Activated B cell treated with CpG ODN at 0.5 μM for 24 hours (primary cell): ENCODE results near the gene TJP3. TPM values are rescaled to one million over a fixed set of nuclear protein-coding genes. Genes with fewer than 3 reads are reported as not detected.

Source experiments
- ATAC-seq: fragments of 200-7000 bp; cut with Tn5 transposase; one replicate; pipeline ENCODE4 v1.10.0; 2021; ENCODE audit warnings: low read depth, mild to moderate bottlenecking, moderate library complexity
- CTCF ChIA-PET: fragments of 350-600 bp; sonication (Branson Sonifier 250); formaldehyde crosslinking; loops from one replicate; lab custom pipeline; 2021; ENCODE audit warnings: antibody characterized with exemption; lab: Charles Lee
- POLR2A ChIA-PET: fragments of 350-600 bp; sonication (Branson Sonifier 250); formaldehyde crosslinking; loops from one replicate; lab custom pipeline; 2021; ENCODE audit warnings: antibody characterized with exemption; lab: Charles Lee
- DNase-seq: peaks from one replicate; pipeline ENCODE4 v3.0.0; 2022
- H3K27ac Mint-ChIP-seq: one replicate; pipeline ENCODE4 v1.8.0; 2020; ENCODE audit warnings: mixed read lengths
- H3K27me3 Mint-ChIP-seq: one replicate; pipeline ENCODE4 v1.8.0; 2021; ENCODE audit warnings: mixed read lengths
- H3K36me3 Mint-ChIP-seq: one replicate; pipeline ENCODE4 v1.8.0; 2021; ENCODE audit warnings: low read depth, mixed read lengths
- H3K4me1 Mint-ChIP-seq: one replicate; pipeline ENCODE4 v1.8.0; 2021; ENCODE audit warnings: mixed read lengths
- H3K4me3 Mint-ChIP-seq: one replicate; pipeline ENCODE4 v1.8.0; 2020; ENCODE audit warnings: mild to moderate bottlenecking, mixed read lengths
- H3K9me3 Mint-ChIP-seq: one replicate; pipeline ENCODE4 v1.8.0; 2020; ENCODE audit warnings: mixed read lengths
- CTCF ChIP-seq: fragments of 200-600 bp; IDR thresholded peaks from one replicate; pipeline ENCODE4 v1.8.0; 2022; ENCODE audit warnings: antibody characterized with exemption, mild to moderate bottlenecking
- intact Hi-C: fragments of 100-400 bp; cut with micrococcal nuclease; formaldehyde crosslinking; loops from one replicate; pipeline ENCODE4 v1.15.1; 2024
- total RNA-seq: library from RNA; stranded (reverse); gene quantifications from 2 replicates; pipeline ENCODE4 v1.2.3, GENCODE V29; 2022

Gene TJP3
- total RNA-seq, 1 donor from 2014 or later: 0.86 TPM

DNA sequence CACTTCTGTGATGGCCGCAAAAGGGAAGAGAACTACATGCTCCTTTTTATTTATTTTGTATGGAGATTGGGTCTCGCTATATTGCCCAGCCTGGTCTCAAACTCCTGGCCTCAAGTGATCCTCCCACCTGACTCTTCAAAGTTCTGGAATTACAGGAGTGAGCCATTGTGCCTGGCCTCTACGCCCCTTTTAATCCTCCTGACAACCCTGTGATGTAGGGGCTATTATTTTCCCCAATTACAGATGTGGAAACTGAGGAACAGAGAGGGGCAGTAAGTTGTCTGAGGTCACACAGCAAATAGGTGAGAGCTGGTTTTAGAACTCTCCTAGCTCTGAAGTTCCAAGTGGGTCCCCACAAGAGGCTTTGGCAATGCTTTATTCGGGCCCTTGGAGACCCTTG, 11.7 kb downstream of the TJP3 start:
- H3K27me3 Mint-ChIP-seq: peaks cover 14% of the 10 kb centered on the region
- DNase-seq: no peak
- no peak overlapping the region for H3K4me3 Mint-ChIP-seq
- peaks cover 12% of the 10 kb centered on the region for H3K4me1 Mint-ChIP-seq
- intact Hi-C loops: loop anchor here (2.0 to 5.0 kb wide), 2 partner anchors 41 to 92 kb away; partner anchors contain the start of gene APBA3
- no peak overlapping the region for H3K27ac Mint-ChIP-seq
- TF ChIP-seq CTCF: no peak
- H3K9me3 Mint-ChIP-seq: no peaks in the 10 kb centered on the region
- ChIA-PET CTCF (interaction anchor here (1.0 to 1.2 kb wide), 2 partner anchors 38 to 42 kb away, joined by 3 to 4 read pairs; partner anchors contain the start of gene MRPL54), POLR2A (interaction anchor here (0.7 kb wide), 1 partner anchor 476 kb away, joined by 4 read pairs; no protein-coding TSS in a partner anchor)
- no peak for ATAC-seq
- no peaks in the 10 kb centered on the region for H3K36me3 Mint-ChIP-seq

DNA sequence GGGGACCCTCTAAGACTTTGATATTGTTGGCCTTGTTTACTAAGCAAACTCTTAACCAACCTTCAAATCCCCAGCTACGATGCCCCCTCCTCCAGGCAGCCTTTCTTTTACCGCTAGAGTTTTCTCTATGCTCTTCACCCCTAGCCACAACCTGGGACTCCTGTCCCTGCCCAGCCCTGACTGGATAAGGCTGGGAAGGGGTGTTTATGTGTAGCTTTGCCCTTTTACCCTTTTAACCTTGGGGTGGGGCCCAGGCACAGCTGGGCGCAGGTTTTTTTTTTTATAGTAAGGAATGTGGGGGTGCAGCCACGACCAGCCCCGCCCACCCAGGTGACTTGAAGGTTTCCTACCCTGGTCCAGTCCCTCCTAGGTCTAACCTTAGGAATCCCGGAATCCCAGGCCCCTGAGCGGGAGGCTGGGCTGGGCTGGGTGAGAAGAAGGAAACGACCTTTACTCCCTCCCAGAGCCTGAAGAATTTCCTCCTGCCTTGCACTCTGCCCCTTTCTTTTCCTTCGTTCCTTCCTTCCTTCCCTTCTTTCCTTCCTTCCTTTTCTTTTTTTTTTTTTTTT, 12.2 kb downstream of the TJP3 start:
- POLR2A ChIA-PET: interaction anchor here (0.6 to 0.7 kb wide), 3 partner anchors 458 to 974 kb away, joined by 3 to 6 read pairs (median 4); no protein-coding TSS in a partner anchor
- Mint-ChIP-seq H3K27ac (no peak overlapping the region), H3K4me1 (peaks cover 12% of the 10 kb centered on the region), H3K27me3 (peaks cover 14% of the 10 kb centered on the region), H3K36me3 (no peaks in the 10 kb centered on the region), H3K9me3 (no peaks in the 10 kb centered on the region), H3K4me3 (no peak overlapping the region)
- ATAC-seq (no peak), DNase-seq (no peak)
- no peak for TF ChIP-seq CTCF
- intact Hi-C loops: loop anchor here (2.0 to 5.0 kb wide), 2 partner anchors 40 to 92 kb away; partner anchors contain the start of gene APBA3
- CTCF ChIA-PET: interaction anchor here (1.0 kb wide), 1 partner anchor 37 kb away, joined by 3 read pairs; no protein-coding TSS in a partner anchor

- H3K36me3 Mint-ChIP-seq: no peaks in the 10 kb centered on the region
- peak; percentile 99 for ATAC-seq
- H3K4me3 Mint-ChIP-seq: peak overlapping the region; percentile 50
- peak; percentile 80 for DNase-seq
- POLR2A ChIA-PET: interaction anchor here (0.6 kb wide), 2 partner anchors 459 to 735 kb away, joined by 4 to 6 read pairs; no protein-coding TSS in a partner anchor
- H3K27me3 Mint-ChIP-seq: peaks cover 14% of the 10 kb centered on the region
- H3K27ac Mint-ChIP-seq: no peak overlapping the region
- H3K9me3 Mint-ChIP-seq: no peaks in the 10 kb centered on the region
- TF ChIP-seq CTCF: no peak
- intact Hi-C loops: loop anchor here (2.0 to 5.0 kb wide), 2 partner anchors 39 to 91 kb away; partner anchors contain the start of gene APBA3
- CTCF ChIA-PET: no interaction called here
- peaks cover 12% of the 10 kb centered on the region for H3K4me1 Mint-ChIP-seq
Measured at GRCh38 chr19:3721131-3721886, 13.1 kb downstream of the TJP3 start.

- ATAC-seq (no peak), DNase-seq (no peak)
- Mint-ChIP-seq H3K4me3 (peak overlapping the region; percentile 50), H3K9me3 (no peaks in the 10 kb centered on the region), H3K27me3 (peaks cover 14% of the 10 kb centered on the region), H3K4me1 (peaks cover 12% of the 10 kb centered on the region), H3K27ac (no peak overlapping the region), H3K36me3 (no peaks in the 10 kb centered on the region)
- POLR2A ChIA-PET: interaction anchor here (0.7 kb wide), 1 partner anchor 94 kb away, joined by 12 read pairs; no protein-coding TSS in a partner anchor
- no peak for TF ChIP-seq CTCF
- CTCF ChIA-PET: interaction anchor here (1.0 kb wide), 1 partner anchor 96 kb away, joined by 3 read pairs; no protein-coding TSS in a partner anchor
- intact Hi-C loops: loop anchor here (2.0 to 5.0 kb wide), 2 partner anchors 39 to 90 kb away; partner anchors contain the start of gene APBA3
Measured at GRCh38 chr19:3721887-3722442, 13.8 kb downstream of the TJP3 start.
